Subcutaneous adipose tissue (tissue), 4 donors: ENCODE results near the gene MCAT. TPM values are rescaled to one million over a fixed set of nuclear protein-coding genes. Genes with fewer than 3 reads are reported as not detected.

Experiments used
- total RNA-seq, 4 donors: library from RNA; depleted of rRNA; stranded (reverse); fragments of >200 nt; gene quantifications; one replicate each; pipeline ENCODE4 v1.1.0, GENCODE V29; 2016
- TF ChIP-seq, protein P1 (sequence below): fragments of 450-650 bp; IDR thresholded peaks from one replicate; pipeline ENCODE4 v1.5.1; 2016; ENCODE audit warnings: low read depth, mild to moderate bottlenecking, control low read depth, antibody characterized with exemption, moderate library complexity

The MCAT gene, protein sequence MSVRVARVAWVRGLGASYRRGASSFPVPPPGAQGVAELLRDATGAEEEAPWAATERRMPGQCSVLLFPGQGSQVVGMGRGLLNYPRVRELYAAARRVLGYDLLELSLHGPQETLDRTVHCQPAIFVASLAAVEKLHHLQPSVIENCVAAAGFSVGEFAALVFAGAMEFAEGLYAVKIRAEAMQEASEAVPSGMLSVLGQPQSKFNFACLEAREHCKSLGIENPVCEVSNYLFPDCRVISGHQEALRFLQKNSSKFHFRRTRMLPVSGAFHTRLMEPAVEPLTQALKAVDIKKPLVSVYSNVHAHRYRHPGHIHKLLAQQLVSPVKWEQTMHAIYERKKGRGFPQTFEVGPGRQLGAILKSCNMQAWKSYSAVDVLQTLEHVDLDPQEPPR
- total RNA-seq: 10 to 100 TPM in 3 of 4 donors, 1 to 10 TPM in 1; 6.7 to 27.9 (median 16.6) TPM

DNA sequence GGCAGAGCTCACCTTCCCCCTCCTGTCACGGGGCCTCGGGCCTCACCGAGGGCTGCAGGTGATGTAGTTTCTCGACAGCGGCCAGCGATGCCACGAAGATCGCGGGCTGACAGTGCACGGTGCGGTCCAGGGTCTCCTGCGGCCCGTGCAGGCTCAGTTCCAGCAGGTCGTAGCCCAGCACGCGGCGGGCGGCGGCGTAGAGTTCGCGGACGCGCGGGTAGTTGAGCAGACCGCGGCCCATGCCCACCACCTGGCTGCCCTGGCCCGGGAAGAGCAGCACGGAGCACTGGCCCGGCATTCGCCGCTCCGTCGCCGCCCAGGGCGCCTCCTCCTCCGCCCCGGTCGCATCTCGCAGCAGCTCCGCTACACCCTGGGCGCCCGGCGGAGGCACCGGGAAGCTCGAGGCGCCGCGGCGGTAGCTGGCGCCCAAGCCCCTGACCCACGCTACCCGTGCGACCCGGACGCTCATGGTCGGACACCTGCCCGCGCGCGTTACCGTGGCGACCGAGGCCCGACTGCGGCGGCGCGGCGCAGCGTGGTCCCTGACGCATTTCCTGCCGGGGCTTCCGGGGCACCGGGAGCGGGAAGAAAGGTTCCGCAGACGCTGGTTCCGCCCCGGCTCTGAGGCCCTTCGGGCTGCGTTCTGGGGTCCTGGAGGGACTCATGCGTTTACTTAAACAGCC lies at the start of gene MCAT:
MCAT (minus strand) TSS at position 519 of the 683 bp plus-strand sequence; CDS start at position 469, 50 bp downstream.
- TF ChIP-seq, protein P1, sequence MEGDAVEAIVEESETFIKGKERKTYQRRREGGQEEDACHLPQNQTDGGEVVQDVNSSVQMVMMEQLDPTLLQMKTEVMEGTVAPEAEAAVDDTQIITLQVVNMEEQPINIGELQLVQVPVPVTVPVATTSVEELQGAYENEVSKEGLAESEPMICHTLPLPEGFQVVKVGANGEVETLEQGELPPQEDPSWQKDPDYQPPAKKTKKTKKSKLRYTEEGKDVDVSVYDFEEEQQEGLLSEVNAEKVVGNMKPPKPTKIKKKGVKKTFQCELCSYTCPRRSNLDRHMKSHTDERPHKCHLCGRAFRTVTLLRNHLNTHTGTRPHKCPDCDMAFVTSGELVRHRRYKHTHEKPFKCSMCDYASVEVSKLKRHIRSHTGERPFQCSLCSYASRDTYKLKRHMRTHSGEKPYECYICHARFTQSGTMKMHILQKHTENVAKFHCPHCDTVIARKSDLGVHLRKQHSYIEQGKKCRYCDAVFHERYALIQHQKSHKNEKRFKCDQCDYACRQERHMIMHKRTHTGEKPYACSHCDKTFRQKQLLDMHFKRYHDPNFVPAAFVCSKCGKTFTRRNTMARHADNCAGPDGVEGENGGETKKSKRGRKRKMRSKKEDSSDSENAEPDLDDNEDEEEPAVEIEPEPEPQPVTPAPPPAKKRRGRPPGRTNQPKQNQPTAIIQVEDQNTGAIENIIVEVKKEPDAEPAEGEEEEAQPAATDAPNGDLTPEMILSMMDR: no peak

DNA sequence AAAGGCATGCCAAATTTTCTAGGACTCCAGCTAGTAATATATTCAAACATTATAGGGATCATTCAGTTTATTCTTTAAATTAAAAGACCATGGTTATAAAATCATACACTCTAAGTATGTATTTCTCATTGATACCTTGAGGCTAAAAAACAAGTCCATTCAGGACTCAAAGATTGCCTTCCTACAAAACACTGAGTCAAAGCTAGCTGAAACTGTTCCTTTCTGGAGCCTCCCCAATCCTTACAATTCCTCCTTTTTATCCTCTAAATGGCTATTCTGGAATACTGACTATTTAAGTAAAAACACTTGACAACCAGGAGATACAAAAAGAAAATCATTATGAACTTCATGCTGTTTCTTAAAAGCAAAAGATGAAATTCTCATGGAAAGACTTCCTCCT lies 48.6 kb upstream of the MCAT start:
- TF ChIP-seq, protein P1: no peak

DNA sequence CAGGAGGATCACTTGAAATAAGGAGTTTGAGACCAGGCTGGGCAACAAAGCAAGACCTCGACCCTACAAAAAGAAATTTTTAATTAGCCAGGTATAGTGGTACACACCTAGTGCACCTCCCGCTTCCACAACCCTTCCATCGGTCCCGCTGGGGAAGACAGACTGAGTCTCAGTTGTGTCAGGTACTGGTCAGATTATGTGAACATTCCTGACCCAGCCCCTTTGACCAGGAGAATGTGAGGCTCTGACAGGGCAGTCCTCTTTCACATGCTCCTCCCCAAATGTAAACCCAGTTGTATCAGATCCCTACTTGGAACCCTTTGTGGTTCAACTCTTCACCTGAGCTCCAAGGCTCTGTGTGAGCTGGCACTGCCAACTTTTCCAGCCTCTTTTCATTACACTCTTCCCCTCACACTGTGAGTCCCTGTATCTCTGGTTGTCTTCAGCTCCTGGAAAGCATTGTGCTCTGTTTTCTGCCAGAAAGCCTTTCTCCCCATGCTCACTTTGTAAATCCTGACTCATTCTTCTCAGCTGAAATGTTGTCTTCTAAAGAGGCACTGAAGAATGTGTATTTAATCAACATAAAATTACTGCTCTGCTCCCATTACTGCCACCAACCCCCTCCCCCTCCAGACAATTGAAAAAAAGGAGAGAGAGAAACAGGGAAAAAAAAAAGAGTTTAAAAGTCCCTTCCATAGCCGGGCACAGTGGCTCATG lies 45.8 kb upstream of the MCAT start:
- TF ChIP-seq, protein P1: no peak

DNA sequence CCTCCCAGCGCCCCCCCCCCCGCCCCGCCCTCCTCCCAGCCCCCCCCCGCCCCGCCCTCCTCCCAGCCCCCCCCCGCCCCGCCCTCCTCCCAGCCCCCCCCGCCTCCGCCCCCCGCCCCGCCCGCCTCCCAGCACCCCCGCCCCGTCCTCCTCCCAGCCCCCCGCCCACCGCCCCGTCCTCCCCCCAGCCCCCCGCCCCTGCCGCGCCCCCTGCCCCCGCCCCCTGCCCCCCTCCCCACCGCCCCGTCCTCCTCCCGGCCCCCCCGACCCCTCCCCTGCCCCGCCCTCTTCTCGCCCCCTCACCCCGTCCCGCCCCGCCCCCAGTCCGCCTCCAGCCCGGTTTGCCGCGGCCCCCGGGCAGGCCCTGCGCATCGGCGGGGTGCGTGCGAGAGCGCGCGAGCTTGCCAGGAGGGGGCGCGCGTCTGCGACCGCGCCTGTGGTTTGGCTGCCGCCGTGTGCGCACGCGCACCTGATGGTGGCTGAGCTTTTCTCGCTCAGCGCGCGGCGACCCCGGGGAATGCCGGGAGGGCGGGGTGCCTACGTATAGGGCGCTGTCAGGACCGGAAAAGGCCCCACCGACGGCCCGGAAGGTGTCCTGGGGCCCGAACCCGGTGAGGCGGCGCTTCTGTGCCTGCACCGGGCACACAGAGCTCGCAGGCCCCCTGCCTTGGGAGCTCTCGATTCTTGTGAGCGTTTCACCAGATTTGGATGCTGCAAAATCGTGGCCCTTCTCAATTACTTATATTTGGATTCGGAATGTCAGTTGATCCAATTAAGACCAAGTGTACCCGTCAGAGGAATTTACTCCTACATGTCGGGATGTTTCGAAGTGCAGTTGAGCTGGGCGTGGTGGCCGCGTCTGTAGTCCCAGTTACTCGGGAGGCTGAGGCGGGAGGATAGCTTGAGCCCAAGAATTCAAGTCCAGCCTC lies 44.2 kb upstream of the MCAT start:
- TF ChIP-seq, protein P1: no peak

DNA sequence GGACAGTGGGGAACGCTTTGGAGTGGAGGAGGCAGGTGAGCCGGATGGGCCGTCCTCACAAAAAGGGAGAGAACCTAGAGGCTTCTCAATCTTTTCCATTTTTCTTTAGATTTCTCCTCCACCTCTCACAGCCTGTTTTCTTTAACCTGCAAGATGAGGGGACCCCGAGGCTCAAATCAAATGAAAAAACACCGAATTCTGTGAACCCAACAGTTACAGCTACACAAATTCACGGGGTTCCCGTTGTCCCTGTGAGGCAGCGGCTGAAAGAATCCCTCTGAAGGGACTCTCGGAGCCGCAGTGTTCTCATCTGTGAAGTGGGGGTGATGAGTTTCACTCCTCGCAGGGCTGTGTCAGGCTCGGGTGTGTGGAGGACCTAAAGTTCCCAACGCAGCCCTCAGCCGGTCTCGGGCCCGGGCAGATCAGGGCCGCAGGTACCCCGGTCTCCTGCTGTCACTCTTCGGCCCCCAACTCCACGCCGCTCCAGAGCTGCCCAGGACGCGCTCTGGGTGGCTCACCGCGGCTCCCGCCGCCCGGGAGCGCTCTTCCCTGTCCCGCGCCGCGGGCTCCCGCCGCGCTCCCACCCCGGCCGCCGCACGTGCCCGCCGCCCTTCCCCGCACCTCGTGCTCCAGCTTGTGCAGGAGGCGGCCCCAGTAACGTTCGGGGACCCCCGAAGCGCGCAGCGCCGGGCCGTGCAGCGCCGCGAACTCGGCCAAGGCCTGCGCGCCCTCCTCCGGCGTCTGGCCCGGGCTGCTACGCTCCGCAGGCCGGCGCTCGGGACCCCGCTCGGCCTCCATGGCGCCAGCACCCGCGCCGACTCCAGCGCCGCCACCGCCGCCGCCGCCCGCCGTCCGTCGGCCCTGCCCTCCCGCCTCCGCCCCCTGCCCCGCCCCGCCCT lies 43.3 kb upstream of the MCAT start, which contains the start of gene TTLL12:
TTLL12 (minus strand) TSS at position 863 of the 899 bp plus-strand sequence; CDS start at position 798, 65 bp downstream.
- TF ChIP-seq, protein P1: no peak

DNA sequence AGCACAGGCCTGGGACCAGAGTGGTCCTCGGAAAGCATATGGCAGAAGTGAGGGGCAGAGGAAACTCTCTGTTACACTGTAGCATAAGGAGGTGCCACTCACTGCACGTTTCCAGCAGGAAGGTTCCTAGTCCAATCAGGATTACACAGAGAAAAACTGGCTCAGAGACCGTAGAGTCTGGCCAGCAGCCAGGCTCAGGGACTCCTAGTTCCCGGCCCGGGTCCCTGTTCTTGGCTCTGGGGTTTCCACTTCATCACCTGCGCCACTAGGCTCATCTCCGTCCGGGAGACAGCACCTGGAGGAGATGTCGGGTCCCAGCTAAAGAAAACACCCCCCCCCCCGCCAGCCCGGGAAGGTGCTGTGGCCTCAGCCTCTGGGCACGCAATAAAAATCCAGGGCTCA lies 42.7 kb upstream of the MCAT start:
- TF ChIP-seq, protein P1: no peak
